ENCODE data around the gene BIRC7. TPM values are rescaled to one million over a fixed set of nuclear protein-coding genes. Genes with fewer than 3 reads are reported as not detected.

BIRC7 gene
- total RNA-seq, 1 donor from 2014 or later = 0.27 TPM

- H3K9me3 ChIP-seq (replicated peaks) = no peaks in the 10 kb centered on the region
- intact Hi-C loops (cut with micrococcal nuclease) = no loop called here
- no peak overlapping the region for H3K27ac ChIP-seq (replicated peaks)
- H3K27me3 ChIP-seq (ENCODE audit: low read depth) = no peaks in the 10 kb centered on the region
- no peak overlapping the region for H3K4me3 ChIP-seq
- peaks cover 70% of the 10 kb centered on the region for H3K36me3 ChIP-seq
- peaks cover 17% of the 10 kb centered on the region for H3K4me1 ChIP-seq
- TF ChIP-seq CTCF (IDR thresholded peaks at IDR 0.05; ENCODE audit: borderline replicate concordance) = no peak
- no peak for DNase-seq
These were observed 46.3 kb downstream of the BIRC7 start for GRCh38 chr20:63281742-63282665.

- intact Hi-C loops (cut with micrococcal nuclease) = no loop called here
- Histone ChIP-seq H3K4me1 (peaks cover 17% of the 10 kb centered on the region), H3K36me3 (peaks cover 68% of the 10 kb centered on the region), H3K27me3 (ENCODE audit: low read depth) (no peaks in the 10 kb centered on the region), H3K27ac (replicated peaks) (no peak overlapping the region), H3K4me3 (no peak overlapping the region), H3K9me3 (replicated peaks) (no peaks in the 10 kb centered on the region)
- no peak for TF ChIP-seq CTCF (IDR thresholded peaks at IDR 0.05; ENCODE audit: borderline replicate concordance)
- no peak for DNase-seq
These were observed 47.2 kb downstream of the BIRC7 start for GRCh38 chr20:63282946-63283345.

- no peak for TF ChIP-seq CTCF (IDR thresholded peaks at IDR 0.05; ENCODE audit: borderline replicate concordance)
- no peaks in the 10 kb centered on the region for H3K9me3 ChIP-seq (replicated peaks)
- peaks cover 68% of the 10 kb centered on the region for H3K36me3 ChIP-seq
- DNase-seq = no peak
- peaks cover 16% of the 10 kb centered on the region for H3K4me1 ChIP-seq
- H3K27me3 ChIP-seq (ENCODE audit: low read depth) = no peaks in the 10 kb centered on the region
- intact Hi-C loops (cut with micrococcal nuclease) = no loop called here
- no peak overlapping the region for H3K27ac ChIP-seq (replicated peaks)
- H3K4me3 ChIP-seq = no peak overlapping the region
These were observed 47.8 kb downstream of the BIRC7 start for GRCh38 chr20:63283397-63284082.

GRCh38 chr20:63284083-63284440 is 48.4 kb downstream of the BIRC7 start:
- no peak overlapping the region for H3K4me3 ChIP-seq
- peaks cover 68% of the 10 kb centered on the region for H3K36me3 ChIP-seq
- peaks cover 11% of the 10 kb centered on the region for H3K4me1 ChIP-seq
- intact Hi-C loops (cut with micrococcal nuclease) = no loop called here
- TF ChIP-seq CTCF (IDR thresholded peaks at IDR 0.05; ENCODE audit: borderline replicate concordance) = no peak
- DNase-seq = no peak
- no peaks in the 10 kb centered on the region for H3K27me3 ChIP-seq (ENCODE audit: low read depth)
- no peak overlapping the region for H3K27ac ChIP-seq (replicated peaks)
- no peaks in the 10 kb centered on the region for H3K9me3 ChIP-seq (replicated peaks)

GRCh38 chr20:63284544-63284949 is 48.8 kb downstream of the BIRC7 start:
- intact Hi-C loops (cut with micrococcal nuclease) = no loop called here
- TF ChIP-seq CTCF (IDR thresholded peaks at IDR 0.05; ENCODE audit: borderline replicate concordance) = no peak
- no peak overlapping the region for H3K27ac ChIP-seq (replicated peaks)
- no peak for DNase-seq
- peaks cover 6% of the 10 kb centered on the region for H3K4me1 ChIP-seq
- no peak overlapping the region for H3K4me3 ChIP-seq
- H3K36me3 ChIP-seq = peaks cover 68% of the 10 kb centered on the region
- H3K27me3 ChIP-seq (ENCODE audit: low read depth) = no peaks in the 10 kb centered on the region
- H3K9me3 ChIP-seq (replicated peaks) = no peaks in the 10 kb centered on the region

All from left ventricle myocardium inferior (tissue), 1 donor.